ENCODE measurements around the gene BRD4.

GRCh38 chr19:15237759-15238638, 94.3 kb downstream of the BRD4 start:
- TF ChIP-seq POLR2A (IDR thresholded peaks at IDR 0.05), result no peak
- TF ChIP-seq, protein P1, sequence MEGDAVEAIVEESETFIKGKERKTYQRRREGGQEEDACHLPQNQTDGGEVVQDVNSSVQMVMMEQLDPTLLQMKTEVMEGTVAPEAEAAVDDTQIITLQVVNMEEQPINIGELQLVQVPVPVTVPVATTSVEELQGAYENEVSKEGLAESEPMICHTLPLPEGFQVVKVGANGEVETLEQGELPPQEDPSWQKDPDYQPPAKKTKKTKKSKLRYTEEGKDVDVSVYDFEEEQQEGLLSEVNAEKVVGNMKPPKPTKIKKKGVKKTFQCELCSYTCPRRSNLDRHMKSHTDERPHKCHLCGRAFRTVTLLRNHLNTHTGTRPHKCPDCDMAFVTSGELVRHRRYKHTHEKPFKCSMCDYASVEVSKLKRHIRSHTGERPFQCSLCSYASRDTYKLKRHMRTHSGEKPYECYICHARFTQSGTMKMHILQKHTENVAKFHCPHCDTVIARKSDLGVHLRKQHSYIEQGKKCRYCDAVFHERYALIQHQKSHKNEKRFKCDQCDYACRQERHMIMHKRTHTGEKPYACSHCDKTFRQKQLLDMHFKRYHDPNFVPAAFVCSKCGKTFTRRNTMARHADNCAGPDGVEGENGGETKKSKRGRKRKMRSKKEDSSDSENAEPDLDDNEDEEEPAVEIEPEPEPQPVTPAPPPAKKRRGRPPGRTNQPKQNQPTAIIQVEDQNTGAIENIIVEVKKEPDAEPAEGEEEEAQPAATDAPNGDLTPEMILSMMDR (IDR thresholded peaks at IDR 0.05), result no peak
